Activated CD8-positive, alpha-beta memory T cell treated with anti-CD3 and anti-CD28 coated beads, Interleukin-2, amount 50 U/mL, for 4 hours (primary cell): Measurements from ENCODE around the gene KLHDC8A.
"Not testable (repeated sequence)": the region's sequence is repeated elsewhere in the genome, so short reads cannot be mapped to it uniquely, and the experiment has no call there.

Source experiments
- DNase-seq: peaks from one replicate; pipeline ENCODE4 v3.0.0-alpha.2; 2020

Gene KLHDC8A

DNA sequence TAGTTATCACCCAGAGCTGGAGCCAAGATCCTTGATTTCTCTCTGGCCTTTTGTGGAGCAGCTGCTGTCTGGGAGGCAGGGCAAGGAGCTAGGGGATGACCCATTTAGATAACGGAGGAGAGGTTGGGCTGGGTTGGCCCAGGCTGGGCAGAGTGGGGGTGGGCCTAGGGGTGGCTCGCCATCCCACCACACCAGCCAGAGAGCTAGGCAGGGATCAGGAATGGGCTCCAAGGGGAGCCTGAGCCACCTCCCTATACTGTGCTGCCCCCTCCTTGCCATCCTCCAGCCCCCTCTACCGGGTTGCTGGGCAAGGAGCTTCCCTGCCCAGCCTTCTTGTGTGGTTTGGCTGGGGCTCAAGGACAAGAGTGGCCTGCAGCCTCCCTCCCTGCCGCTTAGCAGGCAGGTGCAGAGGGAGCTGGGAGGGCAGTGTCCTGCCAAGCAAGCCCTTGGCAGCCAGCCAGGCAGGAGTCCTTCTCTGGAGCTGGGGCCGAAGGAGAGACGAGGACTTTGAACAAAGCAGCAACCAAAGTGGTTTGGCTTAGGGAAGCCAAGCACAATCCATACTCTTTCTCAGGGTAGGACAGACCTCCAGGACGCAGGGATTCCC lies 39.3 kb downstream of the KLHDC8A start:
- DNase-seq = no peak

DNA sequence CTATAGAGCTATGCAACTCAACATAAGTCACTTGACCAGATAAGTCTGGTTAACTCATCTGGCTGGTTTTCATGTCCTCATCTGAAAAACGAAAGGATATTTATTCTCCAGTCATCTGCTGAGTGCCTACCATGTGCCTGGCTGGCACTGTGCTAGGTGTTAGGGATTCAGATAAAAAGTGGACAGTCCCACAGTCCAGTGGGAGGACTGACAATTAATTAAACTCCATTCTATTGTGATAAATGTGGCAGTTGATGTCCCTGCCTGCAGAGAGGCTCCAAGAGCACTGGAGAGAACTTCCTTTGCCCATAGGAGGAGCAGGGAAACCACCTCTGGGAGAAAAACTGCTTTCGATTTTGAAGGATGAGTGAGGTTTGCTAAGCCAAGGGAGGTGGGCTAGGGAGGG lies 40.6 kb downstream of the KLHDC8A start:
- no peak for DNase-seq

- DNase-seq = no peak
Observed at GRCh38 chr1:205315008-205315618, 41.6 kb downstream of the KLHDC8A start.

- DNase-seq = peak; percentile 29
Observed at GRCh38 chr1:205313563-205314308, 43.0 kb downstream of the KLHDC8A start.

GRCh38 chr1:205312866-205313562 lies 43.7 kb downstream of the KLHDC8A start:
- no peak for DNase-seq

DNA sequence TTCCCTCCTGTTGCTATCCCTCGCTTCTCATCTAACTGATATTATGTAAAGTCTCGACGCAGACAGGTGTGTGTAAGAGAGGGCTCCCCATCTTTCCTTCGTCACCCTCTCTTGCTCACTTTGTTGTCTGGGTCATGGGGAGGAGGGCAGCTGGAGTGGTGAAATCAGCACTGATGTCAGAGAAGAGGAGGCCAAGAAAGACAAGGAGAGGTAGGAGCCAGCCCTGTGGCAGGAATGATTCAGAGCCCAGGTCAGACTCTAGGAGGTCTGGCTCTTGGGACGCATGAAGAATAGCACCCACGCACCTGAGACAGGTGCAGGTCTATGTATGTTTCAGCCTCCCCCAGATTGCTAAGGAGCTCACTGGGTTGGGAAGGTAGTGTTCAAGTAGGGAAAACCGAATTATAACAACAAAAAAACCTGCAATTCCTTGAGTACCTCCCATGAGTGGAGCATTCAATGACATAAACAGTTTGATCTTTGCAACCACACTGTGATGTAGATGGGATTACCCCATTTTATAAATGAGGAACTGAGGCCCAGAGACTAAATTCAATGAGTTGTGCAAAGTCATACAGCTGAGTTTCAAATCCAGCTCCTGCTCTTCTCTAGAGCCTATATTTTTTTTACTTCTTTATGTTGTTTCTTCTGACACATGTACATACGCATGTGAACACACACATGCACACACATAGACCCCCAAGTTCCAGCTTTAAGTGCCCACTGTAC lies 45.6 kb downstream of the KLHDC8A start:
- no peak for DNase-seq

GRCh38 chr1:205309741-205310140 lies 47.0 kb downstream of the KLHDC8A start:
- no peak for DNase-seq

GRCh38 chr1:205306929-205307566 lies 49.7 kb downstream of the KLHDC8A start:
- no peak for DNase-seq

- no peak for DNase-seq
Observed at GRCh38 chr1:205304695-205305070, 52.0 kb downstream of the KLHDC8A start.

GRCh38 chr1:205304046-205304694 lies 52.6 kb downstream of the KLHDC8A start:
- DNase-seq = no peak

DNA sequence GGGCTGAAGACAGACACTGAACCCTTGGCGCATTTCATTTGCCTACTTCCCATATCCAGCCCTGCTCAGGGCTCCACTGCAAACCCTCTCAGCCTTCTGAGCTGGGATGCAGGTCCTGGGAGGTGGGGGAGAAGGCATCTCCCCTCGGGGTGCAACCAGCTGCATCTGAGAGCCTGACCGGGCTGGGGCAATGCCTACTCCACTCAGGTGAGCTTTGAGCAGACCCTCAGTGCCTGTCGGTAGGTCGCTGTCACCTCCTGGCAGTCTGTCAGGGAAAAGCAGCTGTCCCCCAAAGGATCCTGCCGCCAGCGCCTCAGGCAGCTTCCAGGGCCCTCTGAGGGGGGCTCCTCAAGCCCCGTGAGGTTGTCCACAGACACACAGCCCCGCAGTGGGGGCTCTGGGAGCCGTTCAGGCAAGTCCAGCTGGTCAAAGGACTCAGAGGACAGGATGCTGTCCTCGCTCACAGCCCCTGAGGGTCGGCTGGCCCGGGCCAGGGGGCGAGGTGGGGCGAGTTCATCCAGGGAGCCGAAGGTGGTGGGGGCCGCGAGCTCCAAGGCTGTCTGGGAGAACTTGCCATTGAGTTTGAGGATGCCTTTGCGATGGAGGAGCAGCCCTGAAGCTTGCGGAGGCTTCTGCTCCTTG lies 53.4 kb downstream of the KLHDC8A start:
- no peak for DNase-seq

GRCh38 chr1:205301842-205302588 lies 54.7 kb downstream of the KLHDC8A start:
- DNase-seq = no peak

DNA sequence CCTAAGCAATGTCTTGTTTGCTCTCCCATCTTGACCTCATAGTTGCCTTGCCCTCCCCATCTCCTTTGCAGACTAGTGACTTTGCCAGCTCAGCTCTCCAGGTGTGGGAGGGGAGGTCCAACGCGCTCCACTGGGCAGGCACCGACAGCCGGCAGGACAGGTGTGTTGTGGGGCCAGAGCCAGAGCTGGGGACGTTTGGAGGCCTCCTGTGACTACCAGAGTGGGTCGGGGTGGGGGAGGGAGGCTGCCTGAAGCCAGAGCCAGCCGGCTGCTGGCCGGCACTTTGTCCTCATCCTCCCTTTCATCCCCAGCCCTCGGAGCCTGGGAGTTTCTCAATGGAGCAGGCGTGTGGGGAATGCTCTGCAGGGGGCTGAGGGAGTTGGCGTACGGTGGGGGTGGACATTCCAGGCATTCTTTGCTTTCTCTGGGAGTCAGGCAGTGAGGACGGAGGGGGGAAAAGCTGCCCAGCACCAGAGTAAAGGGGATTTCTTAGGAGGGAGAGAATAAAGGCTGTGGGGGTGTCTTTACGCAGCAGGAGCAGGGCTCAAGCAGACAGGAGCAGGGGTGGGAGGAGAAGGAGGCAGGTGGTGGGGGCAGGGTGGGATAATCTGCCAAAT lies 55.4 kb downstream of the KLHDC8A start:
- DNase-seq = no peak

- no peak for DNase-seq
Observed at GRCh38 chr1:205300149-205300548, 56.6 kb downstream of the KLHDC8A start.

DNA sequence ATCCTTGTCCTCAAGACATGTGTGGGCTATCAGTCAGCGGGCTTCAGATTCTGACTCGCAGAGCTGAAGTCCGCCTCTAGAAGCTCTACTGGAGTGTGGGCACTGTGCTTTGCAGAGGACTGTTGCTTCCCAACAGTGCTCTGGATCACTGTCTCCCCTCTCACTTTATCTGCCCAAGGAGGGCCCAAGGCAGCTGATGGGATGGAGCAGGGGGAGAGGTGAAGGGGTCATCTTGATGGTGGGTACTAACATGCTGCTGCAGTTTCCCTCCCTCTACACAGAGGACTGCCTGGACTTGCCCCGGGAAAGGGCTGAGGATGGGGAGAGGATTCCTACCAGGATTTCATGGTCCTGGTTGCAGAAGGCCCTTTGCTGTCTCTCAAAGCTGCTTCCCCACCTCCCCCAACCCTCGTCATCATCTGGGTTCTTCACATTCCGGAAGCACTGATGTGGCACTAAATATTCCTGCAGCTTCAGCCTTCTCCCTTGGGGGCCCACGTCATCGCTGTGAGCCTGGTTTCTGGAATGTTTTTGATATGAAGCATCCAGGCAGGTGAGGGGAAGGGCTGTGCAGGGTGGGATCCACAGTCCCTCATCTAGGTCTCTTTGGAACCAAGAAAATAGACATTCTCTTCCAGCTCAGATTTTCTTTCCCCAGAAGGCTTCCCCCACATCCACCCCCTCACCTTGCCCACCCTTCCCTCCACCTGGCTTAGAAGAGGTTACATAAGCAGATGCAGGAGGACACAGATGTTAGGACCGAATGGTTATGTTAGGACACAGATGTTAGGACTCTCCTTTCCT lies 58.3 kb downstream of the KLHDC8A start:
- DNase-seq = no peak

- not testable (repeated sequence) for DNase-seq
Observed at GRCh38 chr1:205297546-205298177, 59.1 kb downstream of the KLHDC8A start.

DNA sequence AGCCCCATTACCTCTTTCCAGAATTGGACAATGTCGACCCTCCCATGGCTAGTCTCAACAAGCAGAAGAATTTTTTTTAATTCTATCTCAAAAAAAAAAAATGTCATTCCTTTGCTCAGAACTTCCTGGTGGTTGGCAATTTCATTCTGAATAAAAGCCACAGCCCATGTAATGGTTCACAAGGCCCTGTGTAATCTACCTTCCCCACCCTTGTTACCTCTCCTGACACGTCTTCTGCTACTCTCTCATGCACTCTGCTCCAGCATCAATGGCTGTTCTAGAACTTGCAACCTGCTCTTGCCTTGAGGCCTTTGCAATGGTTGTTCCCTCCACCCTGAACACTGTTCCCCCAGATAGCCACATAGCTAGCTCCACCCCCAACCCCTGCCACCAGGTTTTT lies 60.6 kb downstream of the KLHDC8A start:
- no peak for DNase-seq

DNA sequence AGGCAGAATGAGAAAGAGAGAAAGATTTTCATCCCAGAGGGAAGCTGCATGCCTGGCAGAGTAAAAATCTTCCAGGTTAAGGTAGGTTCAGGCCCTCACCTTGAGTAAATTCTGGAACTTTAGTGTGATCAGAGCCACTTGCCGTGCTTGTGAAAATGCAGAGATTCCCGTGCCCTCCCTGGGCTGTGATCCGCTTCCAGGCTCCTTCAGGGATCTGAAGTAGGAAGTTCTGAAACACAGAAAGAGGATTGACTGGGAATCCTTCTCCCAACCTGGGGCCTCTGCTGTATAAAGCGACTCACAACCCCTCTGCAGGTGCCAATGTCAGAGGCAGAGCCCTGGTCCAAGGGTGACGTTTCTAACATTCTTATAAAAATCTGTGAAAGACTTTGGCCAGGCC lies 61.8 kb downstream of the KLHDC8A start:
- no peak for DNase-seq
